SU-DHL-6 (cell line): ENCODE results near the gene LYPD3.
A peak's percentile ranks its signal among the peaks of the same experiment; 100 is the strongest.

Experiments
- H2AFZ ChIP-seq: fragments of 200-600 bp; sonication (generic); 2 replicates; pipeline ENCODE4 v1.6.1; 2014; ENCODE audit warnings: low read depth, mild to moderate bottlenecking, moderate library complexity, mixed read lengths, antibody characterized with exemption, low read length; ENCODE audit not compliant: severe bottlenecking
- H3F3A ChIP-seq: fragments of 200-600 bp; shearing (Covaris generic); 2 replicates; pipeline ENCODE4 v1.6.0; 2016; ENCODE audit warnings: antibody characterized with exemption, mild to moderate bottlenecking; ENCODE audit not compliant: insufficient read depth
- H3K27ac ChIP-seq: fragments of 200-600 bp; sonication (generic); 2 replicates; pipeline ENCODE4 v1.5.1; 2016; ENCODE audit warnings: low read depth, mild to moderate bottlenecking, low read length, moderate library complexity, mixed read lengths
- H3K27me3 ChIP-seq: fragments of 200-600 bp; sonication (generic), shearing (Covaris generic); 2 replicates; pipeline ENCODE4 v1.6.0; 2014; ENCODE audit warnings: mild to moderate bottlenecking, low read length
- H3K36me3 ChIP-seq: fragments of 200-600 bp; sonication (generic); 2 replicates; pipeline ENCODE4 v1.6.1; 2014; ENCODE audit warnings: mild to moderate bottlenecking, low read length, mixed read lengths
- H3K4me2 ChIP-seq: fragments of 300-600, 200-600 bp; shearing (Covaris generic), sonication (generic); 2 replicates; pipeline ENCODE4 v1.6.0; 2014; ENCODE audit warnings: low read length, low read depth, mild to moderate bottlenecking; ENCODE audit not compliant: poor library complexity, severe bottlenecking
- H3K4me3 ChIP-seq: fragments of 200-600 bp; sonication (generic); 2 replicates; pipeline ENCODE4 v1.5.1; 2014; ENCODE audit warnings: antibody characterized with exemption, low read length, mild to moderate bottlenecking, mixed read lengths; ENCODE audit not compliant: insufficient read depth, poor library complexity, severe bottlenecking
- H3K79me2 ChIP-seq: fragments of 200-600 bp; sonication (generic); 2 replicates; pipeline ENCODE4 v1.6.1; 2014; ENCODE audit warnings: mild to moderate bottlenecking, low read length, moderate library complexity; ENCODE audit not compliant: insufficient read depth
- H3K9ac ChIP-seq: fragments of 200-600 bp; sonication (generic); 2 replicates; pipeline ENCODE4 v1.7.0; 2014; ENCODE audit warnings: mild to moderate bottlenecking, low read length
- H3K9me2 ChIP-seq: fragments of 200-600 bp; sonication (generic); replicated peaks from 2 replicates; pipeline ENCODE4 v1.6.1; 2014; ENCODE audit warnings: low read length; ENCODE audit not compliant: insufficient read depth
- H3K9me3 ChIP-seq: fragments of 200-600 bp; sonication (generic); 2 replicates; pipeline ENCODE4 v1.6.1; 2014; ENCODE audit warnings: low read length, mixed read lengths; ENCODE audit not compliant: insufficient read depth
- H4K20me1 ChIP-seq: fragments of 200-600 bp; sonication (generic); 2 replicates; pipeline ENCODE4 v1.6.1; 2014; ENCODE audit warnings: low read depth, mild to moderate bottlenecking, antibody characterized with exemption, low read length, moderate library complexity, mixed read lengths
- CTCF ChIP-seq: fragments of 200-600 bp; sonication (generic); IDR thresholded peaks from one replicate; pipeline ENCODE4 v1.5.1; 2017; ENCODE audit warnings: antibody characterized with exemption, mild to moderate bottlenecking, low read length, moderate library complexity; ENCODE audit not compliant: insufficient read depth, poor library complexity, severe bottlenecking
- EZH2phosphoT487 ChIP-seq: fragments of 200-600 bp; sonication (generic), shearing (Covaris generic); conservative IDR thresholded peaks from 2 replicates; pipeline ENCODE4 v1.6.1; 2018; ENCODE audit warnings: mild to moderate bottlenecking, antibody characterized with exemption, low read length, moderate library complexity, mixed read lengths

Gene LYPD3

GRCh38 chr19:43507880-43508279 is 42.5 kb upstream of the LYPD3 start:
- Histone ChIP-seq H3K4me3 (no peak overlapping the region), H3F3A (0 out of 2 replicates have a peak, but pooled peaks cover 3% of the 10 kb centered on the region), H3K9me3 (no peaks in the 10 kb centered on the region), H2AFZ (no peak overlapping the region), H3K27ac (no peak overlapping the region), H3K4me2 (no peak overlapping the region), H3K79me2 (no peaks in the 10 kb centered on the region), H4K20me1 (no peaks in the 10 kb centered on the region), H3K27me3 (no peaks in the 10 kb centered on the region), H3K36me3 (no peaks in the 10 kb centered on the region), H3K9ac (no peak overlapping the region), H3K9me2 (no peaks in the 10 kb centered on the region)
- TF ChIP-seq EZH2phosphoT487 = no peak
- TF ChIP-seq CTCF = no peak

DNA sequence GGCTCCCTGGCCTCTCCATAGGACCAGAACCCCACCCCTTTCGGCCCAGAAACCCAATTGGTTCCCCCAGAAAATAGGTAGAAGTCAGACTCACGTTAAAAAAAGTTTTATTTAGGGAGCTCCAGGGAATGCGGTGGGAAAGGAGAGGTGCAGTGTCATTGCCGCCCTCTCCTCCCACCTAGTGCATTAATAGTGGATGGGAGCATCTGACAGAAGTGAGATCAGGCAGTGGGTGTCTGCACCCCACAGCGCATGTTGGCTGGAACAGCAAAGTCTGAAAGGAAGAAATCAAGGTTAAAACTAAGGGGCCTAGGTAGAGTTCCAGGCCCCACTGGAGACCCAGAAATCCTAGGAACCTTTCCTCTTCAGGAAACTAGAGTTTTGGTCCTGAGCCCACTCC is 41.2 kb upstream of the LYPD3 start:
- no peaks in the 10 kb centered on the region for H3K27me3 ChIP-seq
- 0 out of 2 replicates have a peak, but pooled peaks cover 4% of the 10 kb centered on the region for H3F3A ChIP-seq
- H3K4me2 ChIP-seq = no peak overlapping the region
- H3K4me3 ChIP-seq = no peak overlapping the region
- no peak overlapping the region for H3K27ac ChIP-seq
- no peaks in the 10 kb centered on the region for H4K20me1 ChIP-seq
- H3K9me2 ChIP-seq = no peaks in the 10 kb centered on the region
- H2AFZ ChIP-seq = no peak overlapping the region
- H3K9ac ChIP-seq = no peak overlapping the region
- H3K36me3 ChIP-seq = no peaks in the 10 kb centered on the region
- TF ChIP-seq EZH2phosphoT487 (no peak), CTCF (no peak)
- H3K79me2 ChIP-seq = no peaks in the 10 kb centered on the region
- H3K9me3 ChIP-seq = no peaks in the 10 kb centered on the region

- Histone ChIP-seq H4K20me1 (no peaks in the 10 kb centered on the region), H3K9ac (no peak overlapping the region), H3K4me3 (no peak overlapping the region), H3K4me2 (no peak overlapping the region), H3K27me3 (no peaks in the 10 kb centered on the region), H3K79me2 (no peaks in the 10 kb centered on the region), H3K9me2 (no peaks in the 10 kb centered on the region), H3F3A (0 out of 2 replicates have a peak, but pooled peaks cover 4% of the 10 kb centered on the region), H3K9me3 (no peaks in the 10 kb centered on the region), H3K36me3 (no peaks in the 10 kb centered on the region), H3K27ac (no peak overlapping the region), H2AFZ (no peak overlapping the region)
- TF ChIP-seq CTCF (no peak), EZH2phosphoT487 (no peak)
Observed at GRCh38 chr19:43505941-43506340, 40.5 kb upstream of the LYPD3 start.

- Histone ChIP-seq H3K36me3 (no peaks in the 10 kb centered on the region), H3K27me3 (no peaks in the 10 kb centered on the region), H3F3A (0 out of 2 replicates have a peak, but pooled peaks cover 4% of the 10 kb centered on the region), H3K27ac (no peak overlapping the region), H3K9me3 (no peaks in the 10 kb centered on the region), H3K9ac (no peak overlapping the region), H3K4me2 (peak overlapping the region; percentile 97), H2AFZ (peak overlapping the region; percentile 99), H4K20me1 (no peaks in the 10 kb centered on the region), H3K9me2 (no peaks in the 10 kb centered on the region), H3K79me2 (no peaks in the 10 kb centered on the region), H3K4me3 (no peak overlapping the region)
- TF ChIP-seq EZH2phosphoT487 (no peak), CTCF (no peak)
Observed at GRCh38 chr19:43505186-43505456, 39.7 kb upstream of the LYPD3 start.
